ENCODE results near the gene AP4S1.
"Not testable (repeated sequence)": the region's sequence is repeated elsewhere in the genome, so short reads cannot be mapped to it uniquely, and the experiment has no call there.

Gene AP4S1

GRCh38 chr14:31045501-31046080 lies 20.1 kb downstream of the AP4S1 start:
- DNase-seq, result no peak

GRCh38 chr14:31047503-31047902 lies 22.1 kb downstream of the AP4S1 start:
- DNase-seq, result no peak

- no peak for DNase-seq
These were observed 25.6 kb downstream of the AP4S1 start for GRCh38 chr14:31051023-31051422.

GRCh38 chr14:31051511-31051910 lies 26.1 kb downstream of the AP4S1 start:
- DNase-seq, result no peak

- not testable (repeated sequence) for DNase-seq
These were observed 27.6 kb downstream of the AP4S1 start for GRCh38 chr14:31052905-31053586.

GRCh38 chr14:31057035-31057434 lies 31.6 kb downstream of the AP4S1 start:
- no peak for DNase-seq

- no peak for DNase-seq
These were observed 32.4 kb downstream of the AP4S1 start for GRCh38 chr14:31057701-31058364.

- DNase-seq, result peak; percentile 98
These were observed 33.9 kb downstream of the AP4S1 start for GRCh38 chr14:31059152-31059924.

- DNase-seq, result no peak
These were observed 34.9 kb downstream of the AP4S1 start for GRCh38 chr14:31060253-31060875.

GRCh38 chr14:31062908-31063307 lies 37.5 kb downstream of the AP4S1 start:
- not testable (repeated sequence) for DNase-seq

- no peak for DNase-seq
These were observed 42.8 kb downstream of the AP4S1 start for GRCh38 chr14:31068235-31068634.

- DNase-seq, result no peak
These were observed 43.9 kb downstream of the AP4S1 start for GRCh38 chr14:31069343-31069742.

- DNase-seq, result no peak
These were observed 45.0 kb downstream of the AP4S1 start for GRCh38 chr14:31070431-31070830.

GRCh38 chr14:31071151-31071550 lies 45.7 kb downstream of the AP4S1 start:
- no peak for DNase-seq

- DNase-seq, result no peak
These were observed 49.7 kb downstream of the AP4S1 start for GRCh38 chr14:31075144-31075543.

- DNase-seq, result no peak
These were observed 53.3 kb downstream of the AP4S1 start for GRCh38 chr14:31078766-31079165.

- peak; percentile 36 for DNase-seq
These were observed 54.6 kb downstream of the AP4S1 start for GRCh38 chr14:31080056-31080455.

GRCh38 chr14:31080484-31080883 lies 55.0 kb downstream of the AP4S1 start:
- no peak for DNase-seq

- DNase-seq, result no peak
These were observed 58.3 kb downstream of the AP4S1 start for GRCh38 chr14:31083781-31084180.

GRCh38 chr14:31084385-31084784 lies 58.9 kb downstream of the AP4S1 start:
- no peak for DNase-seq

- DNase-seq, result no peak
These were observed 59.6 kb downstream of the AP4S1 start for GRCh38 chr14:31085027-31085426.

- not testable (repeated sequence) for DNase-seq
These were observed 61.0 kb downstream of the AP4S1 start for GRCh38 chr14:31086466-31086865.
